Neural crest cell (in vitro differentiated cells): ENCODE results near the gene MMP14. TPM values are rescaled to one million over a fixed set of nuclear protein-coding genes. Genes with fewer than 3 reads are reported as not detected.

Source experiments
- DNase-seq: peaks from one replicate; pipeline ENCODE4 v3.0.0; 2021; ENCODE audit warnings: low read depth, mixed read lengths, low spot score
- H3K27ac Mint-ChIP-seq: one replicate; pipeline ENCODE4 v1.8.0; 2021; ENCODE audit warnings: mild to moderate bottlenecking, mixed read lengths; ENCODE audit not compliant: unreplicated experiment
- H3K27me3 Mint-ChIP-seq: 2 replicates; pipeline ENCODE4 v1.8.0; 2021; ENCODE audit warnings: low read depth, mild to moderate bottlenecking, mixed read lengths
- H3K36me3 Mint-ChIP-seq: 2 replicates; pipeline ENCODE4 v1.8.0; 2021; ENCODE audit warnings: low read depth, mild to moderate bottlenecking, mixed read lengths
- H3K4me1 Mint-ChIP-seq: 2 replicates; pipeline ENCODE4 v1.8.0; 2021; ENCODE audit warnings: mixed read lengths
- H3K4me3 Mint-ChIP-seq: one replicate; pipeline ENCODE4 v1.8.0; 2021; ENCODE audit warnings: mild to moderate bottlenecking, mixed read lengths
- H3K9me3 Mint-ChIP-seq: 2 replicates; pipeline ENCODE4 v1.8.0; 2021; ENCODE audit warnings: mixed read lengths
- CTCF ChIP-seq: fragments of 200-600 bp; sonication (generic); conservative IDR thresholded peaks from 2 replicates; pipeline ENCODE4 v1.5.0; 2021; ENCODE audit warnings: antibody characterized with exemption, mild to moderate bottlenecking
- total RNA-seq: library from RNA; stranded (reverse); gene quantifications from 2 replicates; pipeline ENCODE4 v1.2.1, GENCODE V29; 2021

The MMP14 gene
- total RNA-seq, 1 donor from 2014 or later, result 63.2 TPM

GRCh38 chr14:22885975-22886374 is 49.6 kb downstream of the MMP14 start:
- Mint-ChIP-seq H3K27me3 (peaks cover 5% of the 10 kb centered on the region), H3K4me1 (peaks cover 61% of the 10 kb centered on the region), H3K9me3 (no peaks in the 10 kb centered on the region), H3K4me3 (peak overlapping the region; percentile 83), H3K27ac (peak overlapping the region; percentile 87), H3K36me3 (no peaks in the 10 kb centered on the region)
- no peak for TF ChIP-seq CTCF
- no peak for DNase-seq

GRCh38 chr14:22886500-22887259 is 50.3 kb downstream of the MMP14 start:
- peaks cover 57% of the 10 kb centered on the region for H3K4me1 Mint-ChIP-seq
- H3K4me3 Mint-ChIP-seq, result peak overlapping the region; percentile 98
- H3K36me3 Mint-ChIP-seq, result no peaks in the 10 kb centered on the region
- peak; percentile 65 for DNase-seq
- H3K9me3 Mint-ChIP-seq, result no peaks in the 10 kb centered on the region
- peaks cover 5% of the 10 kb centered on the region for H3K27me3 Mint-ChIP-seq
- peak overlapping the region; percentile 93 for H3K27ac Mint-ChIP-seq
- TF ChIP-seq CTCF, result peak; percentile 32

- Mint-ChIP-seq H3K27me3 (peaks cover 5% of the 10 kb centered on the region), H3K4me3 (peak overlapping the region; percentile 98), H3K27ac (peak overlapping the region; percentile 93), H3K4me1 (peaks cover 53% of the 10 kb centered on the region), H3K9me3 (no peaks in the 10 kb centered on the region), H3K36me3 (no peaks in the 10 kb centered on the region)
- peak; percentile 44 for DNase-seq
- TF ChIP-seq CTCF, result no peak
These were observed 51.0 kb downstream of the MMP14 start for GRCh38 chr14:22887260-22887989.

GRCh38 chr14:22887990-22888378 is 51.6 kb downstream of the MMP14 start:
- peak overlapping the region; percentile 69 for H3K27ac Mint-ChIP-seq
- peaks cover 47% of the 10 kb centered on the region for H3K4me1 Mint-ChIP-seq
- H3K27me3 Mint-ChIP-seq, result peaks cover 5% of the 10 kb centered on the region
- no peak for TF ChIP-seq CTCF
- H3K4me3 Mint-ChIP-seq, result peak overlapping the region; percentile 98
- H3K36me3 Mint-ChIP-seq, result no peaks in the 10 kb centered on the region
- no peak for DNase-seq
- H3K9me3 Mint-ChIP-seq, result no peaks in the 10 kb centered on the region

GRCh38 chr14:22888662-22889061 is 52.3 kb downstream of the MMP14 start:
- no peaks in the 10 kb centered on the region for H3K36me3 Mint-ChIP-seq
- H3K27me3 Mint-ChIP-seq, result peaks cover 5% of the 10 kb centered on the region
- H3K4me1 Mint-ChIP-seq, result peaks cover 41% of the 10 kb centered on the region
- H3K9me3 Mint-ChIP-seq, result no peaks in the 10 kb centered on the region
- H3K4me3 Mint-ChIP-seq, result no peak overlapping the region
- H3K27ac Mint-ChIP-seq, result no peak overlapping the region
- no peak for DNase-seq
- no peak for TF ChIP-seq CTCF
